Activated CD4-positive, alpha-beta T cell treated with anti-CD3 and anti-CD28 coated beads for 24 hours (primary cell): ENCODE measurements around the gene KCNK17.

Experiments used
- DNase-seq, 2 donors: peaks; one replicate each; pipeline ENCODE4 v3.0.0-alpha.2; 2020; ENCODE audit warnings: low read depth in 2 of 2

The KCNK17 gene

GRCh38 chr6:39314273-39314795 lies at the start of gene KCNK17:
Gene KCNK17, minus strand, starts transcription at chr6:39314419. Its CDS starts 99 bp downstream, at chr6:39314320.
- DNase-seq, result no peak

- DNase-seq, result no peak
These were observed 49.1 kb upstream of the KCNK17 start for GRCh38 chr6:39363280-39363679.

GRCh38 chr6:39362487-39362865 lies 48.3 kb upstream of the KCNK17 start:
- DNase-seq, result no peak

- peak; percentile 9 to 42 for DNase-seq
These were observed 47.7 kb upstream of the KCNK17 start for GRCh38 chr6:39361657-39362486.

GRCh38 chr6:39360378-39360777 lies 46.2 kb upstream of the KCNK17 start:
- DNase-seq, result no peak

GRCh38 chr6:39357998-39358686 lies 43.9 kb upstream of the KCNK17 start:
- DNase-seq, result no peak

- no peak for DNase-seq
These were observed 39.6 kb upstream of the KCNK17 start for GRCh38 chr6:39353698-39354315.

- no peak for DNase-seq
These were observed 36.7 kb upstream of the KCNK17 start for GRCh38 chr6:39350723-39351505.

GRCh38 chr6:39348740-39349139 lies 34.5 kb upstream of the KCNK17 start:
- no peak for DNase-seq

- DNase-seq, result peak; percentile 43 to 50
These were observed 33.8 kb upstream of the KCNK17 start for GRCh38 chr6:39347906-39348585.

- no peak for DNase-seq
These were observed 33.0 kb upstream of the KCNK17 start for GRCh38 chr6:39347206-39347605.

GRCh38 chr6:39344821-39345280 lies 30.6 kb upstream of the KCNK17 start:
- no peak for DNase-seq

GRCh38 chr6:39343396-39343870 lies 29.2 kb upstream of the KCNK17 start:
- no peak for DNase-seq

- DNase-seq, result no peak
These were observed 28.6 kb upstream of the KCNK17 start for GRCh38 chr6:39342692-39343395.

GRCh38 chr6:39341937-39342336 lies 27.7 kb upstream of the KCNK17 start:
- DNase-seq, result no peak

GRCh38 chr6:39341352-39341751 lies 27.1 kb upstream of the KCNK17 start:
- no peak for DNase-seq

- DNase-seq, result no peak
These were observed 25.8 kb upstream of the KCNK17 start for GRCh38 chr6:39339868-39340550.

GRCh38 chr6:39339096-39339867 lies 25.1 kb upstream of the KCNK17 start:
- no peak for DNase-seq

GRCh38 chr6:39338397-39338796 lies 24.2 kb upstream of the KCNK17 start:
- DNase-seq, result no peak
